OCI-LY3 (cell line): ENCODE results near the gene ASAP2.

ENCODE experiments used
- EZH2phosphoT487 ChIP-seq: fragments of 200-600 bp; shearing (Covaris generic); IDR thresholded peaks from 2 replicates; pipeline ENCODE4 v1.6.1; 2018; ENCODE audit warnings: antibody characterized with exemption, mixed run types, low read depth
- TF ChIP-seq, protein P1 (sequence below): fragments of 200-600, 300-600 bp; sonication (generic); IDR thresholded peaks from 2 replicates; pipeline ENCODE4 v1.5.1; 2014; ENCODE audit warnings: antibody characterized with exemption, low read length, low read depth

DNA sequence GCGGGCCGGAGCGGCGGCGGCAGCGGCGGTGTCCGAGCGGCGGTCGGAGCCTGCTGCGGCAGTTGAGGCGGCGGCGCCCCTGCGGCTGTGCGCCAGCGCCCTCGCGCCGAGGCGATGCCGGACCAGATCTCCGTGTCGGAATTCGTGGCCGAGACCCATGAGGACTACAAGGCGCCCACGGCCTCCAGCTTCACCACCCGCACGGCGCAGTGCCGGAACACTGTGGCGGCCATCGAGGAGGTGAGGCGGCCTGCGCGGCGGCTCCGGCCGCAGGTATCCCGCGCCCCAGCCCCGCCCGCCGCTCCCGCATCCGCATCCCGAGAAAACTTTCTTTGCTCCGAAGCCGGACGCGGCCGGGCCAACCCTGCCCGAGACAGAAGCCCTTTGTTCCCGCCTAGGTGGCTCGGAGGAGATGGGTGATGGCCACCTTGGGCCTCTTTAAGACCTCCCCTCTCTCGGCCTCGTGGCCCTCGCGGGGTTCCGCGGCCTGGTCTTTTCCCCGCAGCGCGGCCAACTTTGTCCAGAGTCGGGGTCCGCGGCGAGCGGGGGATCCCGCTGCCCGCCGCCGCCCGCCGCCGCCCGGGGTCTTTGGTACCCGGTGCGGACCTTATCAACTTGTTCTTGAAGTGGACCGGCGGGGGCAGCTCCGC lies 504 bp downstream of the ASAP2 start:
- TF ChIP-seq, protein P1, sequence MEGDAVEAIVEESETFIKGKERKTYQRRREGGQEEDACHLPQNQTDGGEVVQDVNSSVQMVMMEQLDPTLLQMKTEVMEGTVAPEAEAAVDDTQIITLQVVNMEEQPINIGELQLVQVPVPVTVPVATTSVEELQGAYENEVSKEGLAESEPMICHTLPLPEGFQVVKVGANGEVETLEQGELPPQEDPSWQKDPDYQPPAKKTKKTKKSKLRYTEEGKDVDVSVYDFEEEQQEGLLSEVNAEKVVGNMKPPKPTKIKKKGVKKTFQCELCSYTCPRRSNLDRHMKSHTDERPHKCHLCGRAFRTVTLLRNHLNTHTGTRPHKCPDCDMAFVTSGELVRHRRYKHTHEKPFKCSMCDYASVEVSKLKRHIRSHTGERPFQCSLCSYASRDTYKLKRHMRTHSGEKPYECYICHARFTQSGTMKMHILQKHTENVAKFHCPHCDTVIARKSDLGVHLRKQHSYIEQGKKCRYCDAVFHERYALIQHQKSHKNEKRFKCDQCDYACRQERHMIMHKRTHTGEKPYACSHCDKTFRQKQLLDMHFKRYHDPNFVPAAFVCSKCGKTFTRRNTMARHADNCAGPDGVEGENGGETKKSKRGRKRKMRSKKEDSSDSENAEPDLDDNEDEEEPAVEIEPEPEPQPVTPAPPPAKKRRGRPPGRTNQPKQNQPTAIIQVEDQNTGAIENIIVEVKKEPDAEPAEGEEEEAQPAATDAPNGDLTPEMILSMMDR = no peak
- no peak for TF ChIP-seq EZH2phosphoT487
